PC-9 (cell line): ENCODE measurements around the gene NISCH.

ENCODE experiments used
- EZH2 ChIP-seq: fragments of 200-600 bp; sonication (generic); IDR thresholded peaks from 2 replicates; pipeline ENCODE4 v1.8.0; 2017; ENCODE audit warnings: antibody characterized with exemption, low read depth
- TF ChIP-seq, protein P1 (sequence below): fragments of 200-600 bp; sonication (generic); conservative IDR thresholded peaks from 2 replicates; pipeline ENCODE4 v1.6.1; 2017; ENCODE audit warnings: mixed run types, antibody characterized with exemption, mild to moderate bottlenecking, moderate library complexity

DNA sequence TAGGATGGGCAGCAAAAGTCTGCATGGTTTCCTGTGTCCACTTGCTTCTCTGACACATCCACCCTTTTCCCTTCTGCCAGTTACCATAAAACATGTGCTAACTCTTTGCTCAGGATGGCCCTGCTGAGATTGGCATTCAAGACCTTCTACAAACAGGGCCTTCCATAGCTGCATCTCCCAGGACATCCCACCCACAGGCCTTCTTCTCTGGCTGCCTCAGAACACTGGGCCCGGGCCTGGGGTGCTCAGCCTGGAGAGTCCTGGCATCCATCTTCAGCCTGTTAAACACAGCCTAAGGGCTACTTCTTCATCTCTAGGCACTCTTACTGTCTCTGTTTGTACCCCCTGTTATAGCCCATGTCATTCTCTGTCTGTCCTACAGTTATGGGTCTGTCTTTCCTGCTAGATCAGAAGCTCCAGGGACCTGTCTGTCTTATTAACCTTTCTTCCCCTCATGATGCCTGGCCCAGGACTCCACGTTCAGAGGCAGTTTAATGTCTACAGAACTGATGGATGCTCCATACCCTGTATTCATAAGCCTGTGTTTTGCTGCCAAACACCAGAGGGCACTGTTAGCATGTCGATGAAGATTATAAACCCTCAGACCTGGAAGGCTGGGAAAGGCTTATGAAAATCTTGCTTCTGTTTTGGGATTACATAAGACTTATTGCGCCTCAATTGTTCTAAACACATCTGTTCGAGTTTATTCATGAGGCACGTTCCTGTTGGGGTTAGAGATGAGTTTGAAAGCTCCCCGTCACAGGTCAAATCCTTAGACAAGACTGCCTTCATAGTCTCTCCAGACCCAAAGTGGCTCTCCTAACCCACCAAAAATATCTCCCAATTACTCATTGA is 27.0 kb upstream of the NISCH start:
- TF ChIP-seq, protein P1, sequence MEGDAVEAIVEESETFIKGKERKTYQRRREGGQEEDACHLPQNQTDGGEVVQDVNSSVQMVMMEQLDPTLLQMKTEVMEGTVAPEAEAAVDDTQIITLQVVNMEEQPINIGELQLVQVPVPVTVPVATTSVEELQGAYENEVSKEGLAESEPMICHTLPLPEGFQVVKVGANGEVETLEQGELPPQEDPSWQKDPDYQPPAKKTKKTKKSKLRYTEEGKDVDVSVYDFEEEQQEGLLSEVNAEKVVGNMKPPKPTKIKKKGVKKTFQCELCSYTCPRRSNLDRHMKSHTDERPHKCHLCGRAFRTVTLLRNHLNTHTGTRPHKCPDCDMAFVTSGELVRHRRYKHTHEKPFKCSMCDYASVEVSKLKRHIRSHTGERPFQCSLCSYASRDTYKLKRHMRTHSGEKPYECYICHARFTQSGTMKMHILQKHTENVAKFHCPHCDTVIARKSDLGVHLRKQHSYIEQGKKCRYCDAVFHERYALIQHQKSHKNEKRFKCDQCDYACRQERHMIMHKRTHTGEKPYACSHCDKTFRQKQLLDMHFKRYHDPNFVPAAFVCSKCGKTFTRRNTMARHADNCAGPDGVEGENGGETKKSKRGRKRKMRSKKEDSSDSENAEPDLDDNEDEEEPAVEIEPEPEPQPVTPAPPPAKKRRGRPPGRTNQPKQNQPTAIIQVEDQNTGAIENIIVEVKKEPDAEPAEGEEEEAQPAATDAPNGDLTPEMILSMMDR, result peak; percentile 75
- no peak for TF ChIP-seq EZH2
